SU-DHL-6 (cell line): ENCODE results near the gene KCNH8.

Experiments
- H2AFZ ChIP-seq: fragments of 200-600 bp; sonication (generic); 2 replicates; pipeline ENCODE4 v1.6.1; 2014; ENCODE audit warnings: low read depth, mild to moderate bottlenecking, moderate library complexity, mixed read lengths, antibody characterized with exemption, low read length; ENCODE audit not compliant: severe bottlenecking
- H3F3A ChIP-seq: fragments of 200-600 bp; shearing (Covaris generic); 2 replicates; pipeline ENCODE4 v1.6.0; 2016; ENCODE audit warnings: antibody characterized with exemption, mild to moderate bottlenecking; ENCODE audit not compliant: insufficient read depth
- H3K27ac ChIP-seq: fragments of 200-600 bp; sonication (generic); 2 replicates; pipeline ENCODE4 v1.5.1; 2016; ENCODE audit warnings: low read depth, mild to moderate bottlenecking, low read length, moderate library complexity, mixed read lengths
- H3K27me3 ChIP-seq: fragments of 200-600 bp; sonication (generic), shearing (Covaris generic); 2 replicates; pipeline ENCODE4 v1.6.0; 2014; ENCODE audit warnings: mild to moderate bottlenecking, low read length
- H3K36me3 ChIP-seq: fragments of 200-600 bp; sonication (generic); 2 replicates; pipeline ENCODE4 v1.6.1; 2014; ENCODE audit warnings: mild to moderate bottlenecking, low read length, mixed read lengths
- H3K4me2 ChIP-seq: fragments of 300-600, 200-600 bp; shearing (Covaris generic), sonication (generic); 2 replicates; pipeline ENCODE4 v1.6.0; 2014; ENCODE audit warnings: low read length, low read depth, mild to moderate bottlenecking; ENCODE audit not compliant: poor library complexity, severe bottlenecking
- H3K4me3 ChIP-seq: fragments of 200-600 bp; sonication (generic); 2 replicates; pipeline ENCODE4 v1.5.1; 2014; ENCODE audit warnings: antibody characterized with exemption, low read length, mild to moderate bottlenecking, mixed read lengths; ENCODE audit not compliant: insufficient read depth, poor library complexity, severe bottlenecking
- H3K79me2 ChIP-seq: fragments of 200-600 bp; sonication (generic); 2 replicates; pipeline ENCODE4 v1.6.1; 2014; ENCODE audit warnings: mild to moderate bottlenecking, low read length, moderate library complexity; ENCODE audit not compliant: insufficient read depth
- H3K9ac ChIP-seq: fragments of 200-600 bp; sonication (generic); 2 replicates; pipeline ENCODE4 v1.7.0; 2014; ENCODE audit warnings: mild to moderate bottlenecking, low read length
- H3K9me2 ChIP-seq: fragments of 200-600 bp; sonication (generic); replicated peaks from 2 replicates; pipeline ENCODE4 v1.6.1; 2014; ENCODE audit warnings: low read length; ENCODE audit not compliant: insufficient read depth
- H3K9me3 ChIP-seq: fragments of 200-600 bp; sonication (generic); 2 replicates; pipeline ENCODE4 v1.6.1; 2014; ENCODE audit warnings: low read length, mixed read lengths; ENCODE audit not compliant: insufficient read depth
- H4K20me1 ChIP-seq: fragments of 200-600 bp; sonication (generic); 2 replicates; pipeline ENCODE4 v1.6.1; 2014; ENCODE audit warnings: low read depth, mild to moderate bottlenecking, antibody characterized with exemption, low read length, moderate library complexity, mixed read lengths
- CTCF ChIP-seq: fragments of 200-600 bp; sonication (generic); IDR thresholded peaks from one replicate; pipeline ENCODE4 v1.5.1; 2017; ENCODE audit warnings: antibody characterized with exemption, mild to moderate bottlenecking, low read length, moderate library complexity; ENCODE audit not compliant: insufficient read depth, poor library complexity, severe bottlenecking
- EZH2phosphoT487 ChIP-seq: fragments of 200-600 bp; sonication (generic), shearing (Covaris generic); conservative IDR thresholded peaks from 2 replicates; pipeline ENCODE4 v1.6.1; 2018; ENCODE audit warnings: mild to moderate bottlenecking, antibody characterized with exemption, low read length, moderate library complexity, mixed read lengths

KCNH8 gene

GRCh38 chr3:19171794-19172193, 23.5 kb downstream of the KCNH8 start:
- Histone ChIP-seq H4K20me1 (no peaks in the 10 kb centered on the region), H3K27me3 (no peaks in the 10 kb centered on the region), H3K4me2 (no peak overlapping the region), H3K4me3 (no peak overlapping the region), H3K27ac (no peak overlapping the region), H3F3A (no peaks in the 10 kb centered on the region), H3K79me2 (no peaks in the 10 kb centered on the region), H3K9ac (no peak overlapping the region), H3K9me2 (no peaks in the 10 kb centered on the region), H2AFZ (no peak overlapping the region), H3K36me3 (no peaks in the 10 kb centered on the region), H3K9me3 (no peaks in the 10 kb centered on the region)
- no peak for TF ChIP-seq EZH2phosphoT487
- no peak for TF ChIP-seq CTCF

- H3F3A ChIP-seq: no peaks in the 10 kb centered on the region
- no peak overlapping the region for H2AFZ ChIP-seq
- no peaks in the 10 kb centered on the region for H3K9me2 ChIP-seq
- no peak overlapping the region for H3K4me2 ChIP-seq
- H4K20me1 ChIP-seq: no peaks in the 10 kb centered on the region
- H3K9me3 ChIP-seq: no peaks in the 10 kb centered on the region
- no peak overlapping the region for H3K4me3 ChIP-seq
- H3K79me2 ChIP-seq: no peaks in the 10 kb centered on the region
- H3K9ac ChIP-seq: no peak overlapping the region
- TF ChIP-seq CTCF: no peak
- no peak for TF ChIP-seq EZH2phosphoT487
- no peaks in the 10 kb centered on the region for H3K36me3 ChIP-seq
- no peak overlapping the region for H3K27ac ChIP-seq
- H3K27me3 ChIP-seq: no peaks in the 10 kb centered on the region
Observed at GRCh38 chr3:19173945-19174344, 25.6 kb downstream of the KCNH8 start.

GRCh38 chr3:19183584-19183983, 35.3 kb downstream of the KCNH8 start:
- Histone ChIP-seq H3K4me3 (no peak overlapping the region), H3K9me3 (no peaks in the 10 kb centered on the region), H4K20me1 (no peaks in the 10 kb centered on the region), H2AFZ (no peak overlapping the region), H3K27me3 (no peaks in the 10 kb centered on the region), H3K79me2 (no peaks in the 10 kb centered on the region), H3K9me2 (no peaks in the 10 kb centered on the region), H3K9ac (no peak overlapping the region), H3F3A (no peaks in the 10 kb centered on the region), H3K27ac (no peak overlapping the region), H3K36me3 (no peaks in the 10 kb centered on the region), H3K4me2 (no peak overlapping the region)
- TF ChIP-seq CTCF (no peak), EZH2phosphoT487 (no peak)
